ENCODE results near the gene GRIK2.

GRIK2 gene

GRCh38 chr6:101728956-101729355 lies 335.4 kb downstream of the GRIK2 start:
- Histone ChIP-seq H3K9ac (ENCODE audit: low read depth, low read length) (no peak overlapping the region), H3K36me3 (ENCODE audit: insufficient read depth, low read length) (no peaks in the 10 kb centered on the region), H3K4me1 (ENCODE audit: insufficient read depth, low read length) (peaks cover 11% of the 10 kb centered on the region; the same call in 1 of the 2 replicates), H3K9me3 (ENCODE audit: control insufficient read depth, insufficient read depth, low read length) (no peaks in the 10 kb centered on the region)

GRCh38 chr6:101730954-101731353 lies 337.4 kb downstream of the GRIK2 start:
- Histone ChIP-seq H3K9ac (ENCODE audit: low read depth, low read length) (no peak overlapping the region), H3K4me1 (ENCODE audit: insufficient read depth, low read length) (peaks cover 11% of the 10 kb centered on the region; the same call in 1 of the 2 replicates), H3K9me3 (ENCODE audit: control insufficient read depth, insufficient read depth, low read length) (peaks cover 5% of the 10 kb centered on the region), H3K36me3 (ENCODE audit: insufficient read depth, low read length) (no peaks in the 10 kb centered on the region)

- Histone ChIP-seq H3K9ac (ENCODE audit: low read depth, low read length) (no peak overlapping the region), H3K4me1 (ENCODE audit: insufficient read depth, low read length) (peaks cover 11% of the 10 kb centered on the region; the same call in 1 of the 2 replicates), H3K36me3 (ENCODE audit: insufficient read depth, low read length) (no peaks in the 10 kb centered on the region), H3K9me3 (ENCODE audit: control insufficient read depth, insufficient read depth, low read length) (peaks cover 5% of the 10 kb centered on the region)
Observed at GRCh38 chr6:101733899-101734298, 340.4 kb downstream of the GRIK2 start.

GRCh38 chr6:101738481-101738880 lies 345.0 kb downstream of the GRIK2 start:
- H3K9ac ChIP-seq (ENCODE audit: low read depth, low read length), result no peak overlapping the region
- H3K9me3 ChIP-seq (ENCODE audit: control insufficient read depth, insufficient read depth, low read length), result peaks cover 5% of the 10 kb centered on the region
- H3K36me3 ChIP-seq (ENCODE audit: insufficient read depth, low read length), result no peaks in the 10 kb centered on the region
- peaks cover 29% of the 10 kb centered on the region for H3K4me1 ChIP-seq (ENCODE audit: insufficient read depth, low read length)

- Histone ChIP-seq H3K9me3 (ENCODE audit: control insufficient read depth, insufficient read depth, low read length) (no peaks in the 10 kb centered on the region), H3K36me3 (ENCODE audit: insufficient read depth, low read length) (no peaks in the 10 kb centered on the region), H3K9ac (ENCODE audit: low read depth, low read length) (no peak overlapping the region), H3K4me1 (ENCODE audit: insufficient read depth, low read length) (peaks cover 29% of the 10 kb centered on the region)
Observed at GRCh38 chr6:101740631-101741030, 347.1 kb downstream of the GRIK2 start.

GRCh38 chr6:101741474-101742171 lies 348.1 kb downstream of the GRIK2 start:
- no peaks in the 10 kb centered on the region for H3K9me3 ChIP-seq (ENCODE audit: control insufficient read depth, insufficient read depth, low read length)
- H3K4me1 ChIP-seq (ENCODE audit: insufficient read depth, low read length), result peaks cover 29% of the 10 kb centered on the region
- no peak overlapping the region for H3K9ac ChIP-seq (ENCODE audit: low read depth, low read length)
- no peaks in the 10 kb centered on the region for H3K36me3 ChIP-seq (ENCODE audit: insufficient read depth, low read length)

- Histone ChIP-seq H3K36me3 (ENCODE audit: insufficient read depth, low read length) (no peaks in the 10 kb centered on the region), H3K4me1 (ENCODE audit: insufficient read depth, low read length) (peaks cover 1% of the 10 kb centered on the region; the same call in 1 of the 2 replicates), H3K9me3 (ENCODE audit: control insufficient read depth, insufficient read depth, low read length) (no peaks in the 10 kb centered on the region), H3K9ac (ENCODE audit: low read depth, low read length) (no peak overlapping the region)
Observed at GRCh38 chr6:101747160-101747559, 353.7 kb downstream of the GRIK2 start.

- Histone ChIP-seq H3K9me3 (ENCODE audit: control insufficient read depth, insufficient read depth, low read length) (no peaks in the 10 kb centered on the region), H3K36me3 (ENCODE audit: insufficient read depth, low read length) (no peaks in the 10 kb centered on the region)
Observed at GRCh38 chr6:101747716-101748115, 354.2 kb downstream of the GRIK2 start.

GRCh38 chr6:101755931-101756330 lies 362.4 kb downstream of the GRIK2 start:
- no peaks in the 10 kb centered on the region for H3K9me3 ChIP-seq (ENCODE audit: control insufficient read depth, insufficient read depth, low read length)
- H3K36me3 ChIP-seq (ENCODE audit: insufficient read depth, low read length), result no peaks in the 10 kb centered on the region; the same call in 1 of the 2 replicates
- no peak overlapping the region for H3K9ac ChIP-seq (ENCODE audit: low read depth, low read length)
- no peaks in the 10 kb centered on the region for H3K4me1 ChIP-seq (ENCODE audit: insufficient read depth, low read length)

More at GRCh38 chr6:101747716-101748115, 354.2 kb downstream of the GRIK2 start:
- Histone ChIP-seq H3K9ac (ENCODE audit: low read depth, low read length) (no peak overlapping the region), H3K4me1 (ENCODE audit: insufficient read depth, low read length) (no peaks in the 10 kb centered on the region)

GRCh38 chr6:101758368-101758767 lies 364.9 kb downstream of the GRIK2 start:
- Histone ChIP-seq H3K9me3 (ENCODE audit: control insufficient read depth, insufficient read depth, low read length) (no peaks in the 10 kb centered on the region), H3K36me3 (ENCODE audit: insufficient read depth, low read length) (no peaks in the 10 kb centered on the region; the same call in 1 of the 2 replicates), H3K9ac (ENCODE audit: low read depth, low read length) (no peak overlapping the region), H3K4me1 (ENCODE audit: insufficient read depth, low read length) (0 out of 2 replicates have a peak, but pooled peaks cover 8% of the 10 kb centered on the region)

- peaks cover 11% of the 10 kb centered on the region; the same call in 1 of the 2 replicates for H3K4me1 ChIP-seq (ENCODE audit: insufficient read depth, low read length)
- no peaks in the 10 kb centered on the region for H3K9me3 ChIP-seq (ENCODE audit: control insufficient read depth, insufficient read depth, low read length)
- no peaks in the 10 kb centered on the region for H3K36me3 ChIP-seq (ENCODE audit: insufficient read depth, low read length)
- H3K9ac ChIP-seq (ENCODE audit: low read depth, low read length), result no peak overlapping the region
Observed at GRCh38 chr6:101760843-101761621, 367.5 kb downstream of the GRIK2 start.

GRCh38 chr6:101762851-101763250 lies 369.3 kb downstream of the GRIK2 start:
- Histone ChIP-seq H3K9me3 (ENCODE audit: control insufficient read depth, insufficient read depth, low read length) (no peaks in the 10 kb centered on the region), H3K9ac (ENCODE audit: low read depth, low read length) (no peak overlapping the region), H3K4me1 (ENCODE audit: insufficient read depth, low read length) (peaks cover 21% of the 10 kb centered on the region), H3K36me3 (ENCODE audit: insufficient read depth, low read length) (no peaks in the 10 kb centered on the region)

GRCh38 chr6:101765281-101765680 lies 371.8 kb downstream of the GRIK2 start:
- no peaks in the 10 kb centered on the region for H3K9me3 ChIP-seq (ENCODE audit: control insufficient read depth, insufficient read depth, low read length)
- H3K4me1 ChIP-seq (ENCODE audit: insufficient read depth, low read length), result peaks cover 27% of the 10 kb centered on the region
- H3K9ac ChIP-seq (ENCODE audit: low read depth, low read length), result no peak overlapping the region
- H3K36me3 ChIP-seq (ENCODE audit: insufficient read depth, low read length), result no peaks in the 10 kb centered on the region

- H3K4me1 ChIP-seq (ENCODE audit: insufficient read depth, low read length), result peaks cover 20% of the 10 kb centered on the region
- no peaks in the 10 kb centered on the region for H3K36me3 ChIP-seq (ENCODE audit: insufficient read depth, low read length)
- no peaks in the 10 kb centered on the region for H3K9me3 ChIP-seq (ENCODE audit: control insufficient read depth, insufficient read depth, low read length)
- no peak overlapping the region for H3K9ac ChIP-seq (ENCODE audit: low read depth, low read length)
Observed at GRCh38 chr6:101770116-101770515, 376.6 kb downstream of the GRIK2 start.

- H3K9ac ChIP-seq (ENCODE audit: low read depth, low read length), result no peak overlapping the region
- no peaks in the 10 kb centered on the region for H3K9me3 ChIP-seq (ENCODE audit: control insufficient read depth, insufficient read depth, low read length)
- 0 out of 2 replicates have a peak, but pooled peaks cover 2% of the 10 kb centered on the region for H3K4me1 ChIP-seq (ENCODE audit: insufficient read depth, low read length)
Observed at GRCh38 chr6:101776919-101777350, 383.4 kb downstream of the GRIK2 start.

More at GRCh38 chr6:101776919-101777350, 383.4 kb downstream of the GRIK2 start:
- no peaks in the 10 kb centered on the region for H3K36me3 ChIP-seq (ENCODE audit: insufficient read depth, low read length)

Measured in ES-I3 (cell line).